CD1c-positive myeloid dendritic cell (primary cell): Measurements from ENCODE around the gene LENG8.
"Not testable (repeated sequence)": the region's sequence is repeated elsewhere in the genome, so short reads cannot be mapped to it uniquely, and the experiment has no call there.

Experiments used
- DNase-seq: peaks from one replicate; pipeline ENCODE4 v3.0.0-alpha.2; 2016; ENCODE audit errors: extremely low spot score

The LENG8 gene

DNA sequence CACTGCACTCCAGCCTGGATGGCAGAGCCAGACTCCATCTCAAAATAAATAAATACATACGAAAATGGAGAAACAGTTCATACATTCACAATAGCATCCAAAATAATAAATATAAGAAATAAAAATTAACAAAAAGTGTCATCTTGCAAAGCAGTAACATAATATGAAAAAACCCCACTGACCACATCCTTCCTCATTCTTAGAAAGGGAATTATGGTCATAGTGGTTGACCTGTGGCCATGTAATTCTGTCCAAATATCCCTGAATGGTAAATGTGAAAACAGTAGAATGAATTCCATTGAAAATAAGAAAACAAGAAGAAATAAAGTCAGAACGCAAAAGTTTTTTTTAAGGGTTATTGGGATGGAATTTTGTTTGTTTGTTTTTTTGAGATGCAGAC is 31.1 kb downstream of the LENG8 start:
- peak; percentile 76 for DNase-seq

DNA sequence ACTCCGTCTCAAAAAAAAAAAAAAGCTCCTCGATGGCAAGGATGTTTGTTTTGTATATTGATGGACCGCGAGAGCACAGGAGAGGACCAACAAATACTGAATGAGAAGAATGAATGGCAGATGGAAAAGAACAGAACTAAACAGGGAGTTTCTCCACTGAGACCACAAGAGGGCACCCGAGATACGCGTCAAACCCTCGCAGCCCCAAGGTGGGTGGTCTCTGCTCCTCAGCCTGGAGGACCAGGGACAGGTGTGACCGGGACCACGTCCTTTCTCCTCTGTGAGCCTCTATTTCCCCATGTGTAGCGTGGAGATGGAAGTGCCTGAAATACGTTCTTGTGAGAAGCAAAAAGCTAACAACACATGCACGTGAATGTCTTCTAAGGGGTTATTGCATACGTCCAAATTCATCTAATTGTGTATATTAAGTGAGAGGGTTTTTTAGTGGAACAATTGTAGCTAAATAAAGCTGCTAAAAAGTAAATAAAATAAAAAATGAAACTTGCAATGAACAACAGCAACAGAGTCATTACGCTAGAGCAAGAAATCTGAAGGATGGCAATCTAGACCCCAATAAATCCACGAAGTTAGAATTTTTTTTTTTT is 32.4 kb downstream of the LENG8 start:
- peak; percentile 55 for DNase-seq

DNA sequence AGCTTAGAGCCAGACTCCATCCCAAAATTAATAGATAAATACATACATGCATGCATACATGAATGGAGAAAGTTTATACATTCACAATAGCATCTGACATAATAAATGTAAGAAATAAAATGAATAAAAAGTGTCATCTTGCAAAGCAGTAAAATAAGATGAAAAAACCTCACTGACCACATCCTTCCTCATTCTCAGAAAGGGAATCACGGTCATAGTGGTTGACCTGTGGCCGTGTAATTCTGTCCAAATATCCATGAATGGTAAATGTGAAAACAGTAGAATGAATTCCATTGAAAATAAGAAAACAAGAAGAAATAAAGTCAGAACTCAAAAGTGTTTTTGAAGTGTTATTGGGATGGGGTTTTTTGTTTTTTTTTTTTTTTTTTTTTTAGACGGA is 33.9 kb downstream of the LENG8 start:
- peak; percentile 74 for DNase-seq

DNA sequence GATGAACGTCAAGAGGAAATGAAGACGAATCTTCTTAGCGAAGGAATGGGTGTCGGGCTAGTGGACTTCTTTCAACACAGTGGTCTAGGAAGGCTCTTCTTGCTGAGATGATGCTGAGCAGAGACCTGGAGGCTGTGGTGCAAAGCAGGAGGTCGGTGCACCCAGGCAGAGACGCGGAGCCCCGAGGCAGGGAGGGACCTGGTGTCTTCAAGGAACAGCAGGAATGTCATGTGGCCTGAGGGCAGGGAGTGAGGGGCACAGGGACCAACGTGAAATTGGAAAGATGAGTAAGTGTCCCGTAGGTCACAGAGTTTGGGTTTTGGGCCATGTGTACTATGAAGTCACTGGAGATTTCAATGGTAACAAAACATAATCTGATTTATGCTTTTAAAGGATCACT is 35.5 kb downstream of the LENG8 start:
- no peak for DNase-seq

GRCh38 chr19:54485851-54486250 is 36.9 kb downstream of the LENG8 start:
- DNase-seq = peak; percentile 16

DNA sequence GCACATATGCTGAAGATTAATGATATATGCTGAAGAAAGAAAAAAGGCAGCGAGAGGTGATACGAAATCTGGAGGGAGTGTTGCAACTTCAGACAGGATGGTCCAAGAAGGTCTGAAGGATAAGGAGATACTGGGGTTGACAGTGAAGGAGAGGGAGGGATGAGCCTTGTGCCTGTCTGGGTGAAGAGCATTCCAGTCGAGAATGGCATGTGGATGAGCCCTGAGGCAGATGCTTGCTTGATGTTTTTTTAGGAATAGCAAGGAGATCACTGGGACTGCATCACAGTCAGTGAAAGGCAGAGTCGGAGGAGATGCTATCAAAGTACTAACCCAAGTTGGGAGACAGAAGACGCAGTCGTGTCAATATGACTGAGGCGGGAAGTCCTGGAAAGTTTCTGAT is 40.3 kb downstream of the LENG8 start:
- no peak for DNase-seq

DNA sequence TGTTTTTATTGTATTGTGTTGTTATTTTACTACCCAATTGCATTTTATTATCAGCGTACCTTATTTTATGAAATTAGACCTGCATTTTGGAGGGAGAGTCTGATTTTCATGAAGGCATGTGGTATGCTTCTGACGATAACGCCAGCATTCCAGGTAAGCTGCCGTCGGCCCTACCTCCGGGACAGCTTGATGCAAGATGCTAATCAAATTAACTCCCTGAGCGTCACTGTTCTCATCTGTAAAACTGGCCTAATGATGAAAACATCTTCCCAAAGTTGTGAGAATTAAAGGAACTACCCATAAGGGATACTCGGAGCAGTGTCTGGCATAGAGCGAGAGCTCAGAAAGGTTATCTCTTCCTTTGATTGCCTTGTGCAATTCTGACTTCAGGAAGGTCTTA is 40.8 kb downstream of the LENG8 start:
- DNase-seq = no peak

DNA sequence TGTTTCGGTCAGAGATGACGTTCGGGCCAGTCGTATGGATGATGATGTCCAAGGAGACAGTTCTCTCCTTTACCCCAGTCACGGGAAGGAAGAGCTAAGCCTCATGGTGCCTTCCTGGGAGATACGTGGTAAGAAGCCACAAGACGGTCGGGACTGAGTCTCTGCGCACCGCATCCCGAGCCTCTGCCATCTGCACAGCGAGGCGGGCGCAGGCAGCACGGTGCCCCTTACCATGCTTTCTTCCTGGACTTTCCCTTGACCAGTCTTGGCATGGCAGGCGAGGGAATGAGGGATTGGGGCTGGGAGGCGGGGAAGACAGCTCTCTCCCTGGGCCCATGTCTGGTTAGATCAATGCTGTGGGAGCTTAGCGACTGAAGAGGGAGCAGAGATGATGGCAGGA is 43.6 kb downstream of the LENG8 start:
- DNase-seq = no peak

DNA sequence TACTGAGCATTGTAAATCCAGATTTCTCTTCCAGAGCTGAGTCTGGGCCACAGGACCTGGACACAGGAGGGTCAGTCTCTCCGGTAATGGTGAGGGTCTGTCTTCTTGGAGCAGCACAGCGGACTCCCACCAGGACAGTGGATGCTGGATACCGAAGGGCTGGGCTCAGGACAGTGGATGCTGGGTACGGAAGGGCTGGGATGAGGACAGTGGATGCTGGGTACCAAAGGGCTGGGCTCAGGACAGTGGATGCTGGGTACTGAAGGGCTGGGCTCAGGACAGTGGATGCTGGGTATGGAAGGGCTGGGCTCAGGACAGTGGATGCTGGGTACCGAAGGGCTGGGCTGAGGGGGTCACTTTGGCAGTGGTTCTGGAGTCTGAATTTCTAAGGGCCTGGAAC is 44.1 kb downstream of the LENG8 start:
- DNase-seq = not testable (repeated sequence)

GRCh38 chr19:54493967-54494585 is 45.1 kb downstream of the LENG8 start:
- DNase-seq = no peak

DNA sequence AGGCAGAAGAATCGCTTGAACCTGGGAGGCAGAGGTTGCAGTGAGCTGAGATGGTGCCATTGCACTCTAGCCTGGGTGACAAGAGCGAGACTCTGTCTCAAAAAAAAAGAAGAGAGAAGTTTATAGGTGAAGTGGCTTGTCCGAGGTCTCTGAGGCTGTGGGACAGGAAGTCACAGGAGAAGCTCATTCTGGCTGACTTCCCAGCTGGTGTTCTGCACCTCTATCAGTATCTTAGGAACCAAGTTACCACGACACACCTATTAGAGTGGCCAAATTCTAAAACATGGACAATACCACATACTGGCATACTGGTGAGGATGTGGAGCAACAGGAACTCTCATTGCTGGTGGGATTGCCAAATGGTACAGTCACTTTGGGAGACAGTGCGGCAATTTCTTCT is 46.3 kb downstream of the LENG8 start:
- DNase-seq = not testable (repeated sequence)

- DNase-seq = not testable (repeated sequence)
These were observed 48.9 kb downstream of the LENG8 start for GRCh38 chr19:54497747-54498450.

- DNase-seq = not testable (repeated sequence)
These were observed 49.4 kb downstream of the LENG8 start for GRCh38 chr19:54498451-54498772.

DNA sequence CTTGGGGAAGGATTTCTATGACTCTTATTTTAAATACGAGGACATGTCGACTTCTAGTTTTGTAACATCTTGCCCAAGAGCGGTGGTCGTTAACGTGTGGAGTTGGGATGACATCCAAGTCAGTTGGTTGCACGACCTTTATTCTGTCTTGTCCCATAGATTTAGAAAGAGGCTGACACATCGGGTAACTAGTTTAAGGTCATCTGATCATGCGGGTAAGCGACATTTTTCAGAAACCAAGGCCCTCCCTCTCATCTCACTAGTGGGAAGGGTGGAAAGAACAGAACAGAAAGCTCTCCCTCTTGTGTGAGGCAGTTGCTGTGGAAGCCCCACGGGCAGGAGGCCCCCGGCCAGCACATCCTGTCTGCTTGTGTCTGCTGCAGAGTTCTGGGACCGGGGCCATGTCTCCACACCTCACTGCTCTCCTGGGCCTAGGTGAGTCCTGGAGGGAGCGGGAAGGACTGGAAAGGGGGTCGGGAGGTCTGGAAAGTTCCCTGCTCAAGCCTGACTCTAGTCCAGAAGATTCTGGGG is 53.6 kb downstream of the LENG8 start, which contains the start of gene LAIR2:
LAIR2 (plus strand) TSS at position 314 of the 531 bp plus-strand sequence; CDS start at position 402, 88 bp downstream.
- no peak for DNase-seq

GRCh38 chr19:54505542-54505941 is 56.5 kb downstream of the LENG8 start:
- DNase-seq = not testable (repeated sequence)

DNA sequence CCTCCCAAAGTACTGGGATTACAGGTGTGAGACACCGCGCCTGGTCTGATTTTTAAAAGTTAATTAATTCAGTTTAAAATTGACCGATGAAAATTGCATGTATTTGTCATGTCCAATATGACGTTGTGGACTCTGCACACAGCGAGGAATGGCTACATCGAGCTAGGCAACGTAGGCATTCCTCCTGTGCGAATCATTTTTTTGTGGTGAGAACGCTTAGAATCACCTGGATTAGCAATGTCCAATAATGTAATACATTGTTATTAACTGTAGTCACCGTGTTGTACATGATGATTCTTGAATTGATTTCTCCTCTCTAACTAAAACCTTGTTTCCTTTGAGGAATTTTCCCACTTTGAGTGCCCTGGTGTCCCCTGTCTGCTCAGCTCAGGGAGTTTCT is 57.1 kb downstream of the LENG8 start:
- DNase-seq = no peak

DNA sequence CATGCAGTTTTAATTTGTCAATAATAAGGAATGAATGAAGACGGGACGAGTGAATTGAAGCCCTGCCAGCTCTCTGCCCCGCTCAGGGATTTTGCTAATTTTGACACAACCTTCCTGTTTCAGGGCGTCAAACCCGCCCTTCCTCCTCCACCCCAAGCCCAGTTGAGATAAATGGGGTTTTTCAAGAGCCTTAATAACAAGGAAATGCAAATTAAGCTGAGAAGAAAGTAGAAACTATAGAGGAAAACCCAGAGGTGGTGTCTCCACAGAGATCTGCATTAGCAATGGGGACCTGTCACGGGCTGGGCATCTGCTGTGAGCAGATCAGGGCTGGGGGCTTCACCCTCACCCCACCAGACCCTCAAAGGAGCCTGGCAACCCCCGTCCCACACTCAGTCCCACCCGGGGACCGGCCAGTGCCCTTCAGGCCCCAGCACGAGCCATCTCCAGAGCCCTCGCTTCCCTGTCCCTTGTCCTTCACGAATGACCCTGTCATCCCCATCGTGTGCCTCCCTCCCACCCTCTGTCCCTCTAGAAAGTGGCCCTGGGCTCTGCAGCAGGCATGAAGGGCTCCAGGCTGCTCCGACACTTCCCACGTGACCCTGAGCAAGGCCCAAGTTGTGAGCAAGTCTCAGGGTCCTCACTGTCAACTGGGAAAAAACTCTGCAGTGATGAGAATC is 58.2 kb downstream of the LENG8 start:
- DNase-seq = not testable (repeated sequence)

GRCh38 chr19:54507824-54508223 is 58.8 kb downstream of the LENG8 start:
- no peak for DNase-seq

GRCh38 chr19:54508487-54508886 is 59.5 kb downstream of the LENG8 start:
- not testable (repeated sequence) for DNase-seq

- DNase-seq = not testable (repeated sequence)
These were observed 60.4 kb downstream of the LENG8 start for GRCh38 chr19:54509200-54509940.
